ENCODE results near the gene DUSP12. TPM values are rescaled to one million over a fixed set of nuclear protein-coding genes. Genes with fewer than 3 reads are reported as not detected.

The DUSP12 gene
- total RNA-seq, 2 donors from 2014 or later: 10.5 to 17.7 TPM

- H3K36me3 ChIP-seq: no peaks in the 10 kb centered on the region
- H3K27ac ChIP-seq: no peak overlapping the region
- no peaks in the 10 kb centered on the region for H3K4me1 ChIP-seq
Observed at GRCh38 chr1:161707503-161707902, 42.1 kb upstream of the DUSP12 start.

DNA sequence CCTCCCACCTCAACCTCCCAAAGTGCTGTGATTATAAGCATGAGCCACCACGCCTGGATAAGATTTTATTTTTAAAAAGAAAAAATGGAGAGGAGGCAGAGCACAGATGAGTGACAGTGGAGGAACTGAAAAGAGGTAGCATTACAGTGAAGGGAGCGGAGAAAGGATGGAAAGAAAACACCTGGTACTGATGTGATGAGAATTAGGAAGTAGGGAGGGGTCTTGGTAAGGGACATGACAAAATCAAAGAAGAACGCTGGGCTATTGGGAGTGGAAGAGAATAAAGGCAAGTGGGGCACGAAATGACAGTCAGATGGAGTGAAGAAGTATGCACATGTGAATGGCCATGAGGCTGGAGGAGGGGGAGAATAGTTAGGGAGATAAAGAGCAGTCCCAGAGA lies 40.2 kb upstream of the DUSP12 start:
- H3K36me3 ChIP-seq: no peaks in the 10 kb centered on the region
- TF ChIP-seq, protein P1, sequence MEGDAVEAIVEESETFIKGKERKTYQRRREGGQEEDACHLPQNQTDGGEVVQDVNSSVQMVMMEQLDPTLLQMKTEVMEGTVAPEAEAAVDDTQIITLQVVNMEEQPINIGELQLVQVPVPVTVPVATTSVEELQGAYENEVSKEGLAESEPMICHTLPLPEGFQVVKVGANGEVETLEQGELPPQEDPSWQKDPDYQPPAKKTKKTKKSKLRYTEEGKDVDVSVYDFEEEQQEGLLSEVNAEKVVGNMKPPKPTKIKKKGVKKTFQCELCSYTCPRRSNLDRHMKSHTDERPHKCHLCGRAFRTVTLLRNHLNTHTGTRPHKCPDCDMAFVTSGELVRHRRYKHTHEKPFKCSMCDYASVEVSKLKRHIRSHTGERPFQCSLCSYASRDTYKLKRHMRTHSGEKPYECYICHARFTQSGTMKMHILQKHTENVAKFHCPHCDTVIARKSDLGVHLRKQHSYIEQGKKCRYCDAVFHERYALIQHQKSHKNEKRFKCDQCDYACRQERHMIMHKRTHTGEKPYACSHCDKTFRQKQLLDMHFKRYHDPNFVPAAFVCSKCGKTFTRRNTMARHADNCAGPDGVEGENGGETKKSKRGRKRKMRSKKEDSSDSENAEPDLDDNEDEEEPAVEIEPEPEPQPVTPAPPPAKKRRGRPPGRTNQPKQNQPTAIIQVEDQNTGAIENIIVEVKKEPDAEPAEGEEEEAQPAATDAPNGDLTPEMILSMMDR (IDR thresholded peaks at IDR 0.05): no peak
- H3K9ac ChIP-seq (ENCODE audit: low read depth in 2 of 2, low read length in 2 of 2): no peak overlapping the region
- DNase-seq: no peak
- H3K27ac ChIP-seq: no peak overlapping the region
- intact Hi-C loops (cut with DNase I): no loop called here
- no peak overlapping the region for H3K4me3 ChIP-seq
- no peaks in the 10 kb centered on the region for H3K4me1 ChIP-seq
- H3K27me3 ChIP-seq: no peaks in the 10 kb centered on the region
- H3K9me3 ChIP-seq: no peaks in the 10 kb centered on the region

More at GRCh38 chr1:161707503-161707902, 42.1 kb upstream of the DUSP12 start:
- DNase-seq: no peak
- intact Hi-C loops (cut with DNase I): no loop called here
- Histone ChIP-seq H3K9me3 (no peaks in the 10 kb centered on the region), H3K4me3 (no peak overlapping the region), H3K9ac (ENCODE audit: low read depth in 2 of 2, low read length in 2 of 2) (no peak overlapping the region), H3K27me3 (no peaks in the 10 kb centered on the region)
- TF ChIP-seq, protein P1 (IDR thresholded peaks at IDR 0.05): no peak

- no peak overlapping the region for H3K9ac ChIP-seq (ENCODE audit: low read depth in 2 of 2, low read length in 2 of 2)
- H3K4me3 ChIP-seq: no peak overlapping the region
- TF ChIP-seq, protein P1 (IDR thresholded peaks at IDR 0.05): no peak
- no peaks in the 10 kb centered on the region for H3K4me1 ChIP-seq
- no peaks in the 10 kb centered on the region for H3K27me3 ChIP-seq
- no peak overlapping the region for H3K27ac ChIP-seq
- no peak for DNase-seq
- no peaks in the 10 kb centered on the region for H3K36me3 ChIP-seq
- H3K9me3 ChIP-seq: no peaks in the 10 kb centered on the region
- intact Hi-C loops (cut with DNase I): no loop called here
Observed at GRCh38 chr1:161710560-161710959, 39.0 kb upstream of the DUSP12 start.

DNA sequence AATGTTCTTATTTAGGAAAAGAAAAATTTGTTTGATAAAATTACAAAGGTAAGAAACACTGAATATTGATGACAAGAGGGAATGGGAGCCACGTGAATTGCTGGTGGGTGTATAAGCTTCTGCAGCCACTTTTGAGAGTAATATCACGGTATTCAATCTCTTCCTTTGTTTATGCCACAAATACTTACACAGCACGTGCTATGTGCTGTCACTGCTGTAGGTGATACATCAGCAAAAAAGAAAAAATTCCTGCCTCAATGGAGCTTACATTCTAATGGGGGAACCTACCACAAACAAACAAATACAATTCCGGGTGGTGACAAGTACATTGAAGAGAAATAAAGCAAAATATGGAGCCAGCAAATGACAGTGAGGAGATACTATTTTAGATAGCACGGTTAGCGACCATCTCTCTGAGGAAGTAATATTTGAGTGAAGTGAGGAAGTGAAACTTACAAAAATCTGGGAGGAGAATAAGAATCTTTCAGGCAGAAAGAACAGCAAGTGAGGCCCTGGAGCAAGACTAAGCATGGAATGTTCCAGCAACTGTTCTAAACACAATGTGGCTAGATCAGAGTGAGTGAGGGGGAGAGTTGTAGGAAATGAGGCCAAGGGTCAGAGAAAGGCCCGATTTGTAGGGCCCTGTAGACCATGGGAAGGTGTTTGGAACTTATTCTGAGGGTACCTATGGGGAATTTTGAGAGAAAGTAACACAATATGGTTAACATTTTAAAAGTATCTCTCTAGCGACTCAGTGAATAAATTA lies 30.8 kb upstream of the DUSP12 start:
- no peaks in the 10 kb centered on the region for H3K36me3 ChIP-seq
- no peak overlapping the region for H3K9ac ChIP-seq (ENCODE audit: low read depth in 2 of 2, low read length in 2 of 2)
- no peaks in the 10 kb centered on the region for H3K27me3 ChIP-seq
- H3K4me3 ChIP-seq: no peak overlapping the region
- H3K9me3 ChIP-seq: no peaks in the 10 kb centered on the region
- H3K27ac ChIP-seq: no peak overlapping the region
- TF ChIP-seq, protein P1 (IDR thresholded peaks at IDR 0.05): no peak
- no peak for DNase-seq
- H3K4me1 ChIP-seq: no peaks in the 10 kb centered on the region
- intact Hi-C loops (cut with DNase I): no loop called here

GRCh38 chr1:161719325-161719611 lies 30.3 kb upstream of the DUSP12 start:
- H3K4me1 ChIP-seq: no peaks in the 10 kb centered on the region
- TF ChIP-seq, protein P1 (IDR thresholded peaks at IDR 0.05): no peak

More at GRCh38 chr1:161719325-161719611, 30.3 kb upstream of the DUSP12 start:
- no peaks in the 10 kb centered on the region for H3K9me3 ChIP-seq
- H3K4me3 ChIP-seq: no peak overlapping the region
- H3K36me3 ChIP-seq: no peaks in the 10 kb centered on the region
- no peak overlapping the region for H3K9ac ChIP-seq (ENCODE audit: low read depth in 2 of 2, low read length in 2 of 2)
- DNase-seq: no peak
- no peaks in the 10 kb centered on the region for H3K27me3 ChIP-seq
- no peak overlapping the region for H3K27ac ChIP-seq
- intact Hi-C loops (cut with DNase I): no loop called here
